ENCODE results near the gene TSPAN5.

DNA sequence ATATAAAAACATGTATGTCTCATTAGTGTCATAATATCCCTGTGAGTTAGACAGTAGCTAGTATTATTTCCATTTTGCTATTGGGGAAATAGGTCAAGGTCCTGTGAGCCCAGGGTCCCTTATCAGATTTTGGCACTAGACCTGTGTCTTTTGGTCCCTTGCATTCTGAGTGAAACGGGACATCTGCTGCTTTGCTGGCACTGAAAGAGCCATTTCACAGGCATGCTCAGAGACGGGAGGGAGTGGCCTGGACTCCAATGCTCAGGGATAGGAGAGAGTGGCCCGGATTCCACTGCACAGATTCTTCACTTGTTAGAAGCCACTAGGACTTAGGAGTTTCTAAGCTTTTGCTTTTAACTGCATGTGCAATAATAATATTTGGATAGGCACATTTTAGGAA is 177.2 kb downstream of the TSPAN5 start:
- TF ChIP-seq EZH2phosphoT487 (conservative IDR thresholded peaks at IDR 0.05; ENCODE audit: low read length): no peak
- TF ChIP-seq, protein P1, sequence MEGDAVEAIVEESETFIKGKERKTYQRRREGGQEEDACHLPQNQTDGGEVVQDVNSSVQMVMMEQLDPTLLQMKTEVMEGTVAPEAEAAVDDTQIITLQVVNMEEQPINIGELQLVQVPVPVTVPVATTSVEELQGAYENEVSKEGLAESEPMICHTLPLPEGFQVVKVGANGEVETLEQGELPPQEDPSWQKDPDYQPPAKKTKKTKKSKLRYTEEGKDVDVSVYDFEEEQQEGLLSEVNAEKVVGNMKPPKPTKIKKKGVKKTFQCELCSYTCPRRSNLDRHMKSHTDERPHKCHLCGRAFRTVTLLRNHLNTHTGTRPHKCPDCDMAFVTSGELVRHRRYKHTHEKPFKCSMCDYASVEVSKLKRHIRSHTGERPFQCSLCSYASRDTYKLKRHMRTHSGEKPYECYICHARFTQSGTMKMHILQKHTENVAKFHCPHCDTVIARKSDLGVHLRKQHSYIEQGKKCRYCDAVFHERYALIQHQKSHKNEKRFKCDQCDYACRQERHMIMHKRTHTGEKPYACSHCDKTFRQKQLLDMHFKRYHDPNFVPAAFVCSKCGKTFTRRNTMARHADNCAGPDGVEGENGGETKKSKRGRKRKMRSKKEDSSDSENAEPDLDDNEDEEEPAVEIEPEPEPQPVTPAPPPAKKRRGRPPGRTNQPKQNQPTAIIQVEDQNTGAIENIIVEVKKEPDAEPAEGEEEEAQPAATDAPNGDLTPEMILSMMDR (IDR thresholded peaks at IDR 0.05; ENCODE audit: insufficient read depth, low read length, poor library complexity, severe bottlenecking): no peak

Data from SU-DHL-6 (cell line).